Parathyroid adenoma (tissue), 2 donors: ENCODE measurements around the gene FGFBP2.

Source experiments
- H2AFZ ChIP-seq: fragments of 300-600 bp; sonication (generic); one replicate; pipeline ENCODE4 v1.7.0; 2017; ENCODE audit warnings: antibody characterized with exemption, mild to moderate bottlenecking
- H3K27ac ChIP-seq: fragments of 300-600 bp; sonication (generic); one replicate; pipeline ENCODE4 v1.7.0; 2017
- H3K27me3 ChIP-seq: fragments of 300-600 bp; sonication (generic); one replicate; pipeline ENCODE4 v1.7.0; 2017; ENCODE audit warnings: low read length; ENCODE audit not compliant: control insufficient read depth, insufficient read depth
- H3K36me3 ChIP-seq: fragments of 300-600 bp; sonication (generic); one replicate; pipeline ENCODE4 v1.7.0; 2017; ENCODE audit warnings: low read length; ENCODE audit not compliant: control insufficient read depth, insufficient read depth
- H3K4me1 ChIP-seq: fragments of 300-600 bp; sonication (generic); one replicate; pipeline ENCODE4 v1.7.0; 2017; ENCODE audit warnings: control low read depth
- H3K4me2 ChIP-seq: fragments of 300-600 bp; sonication (generic); one replicate; pipeline ENCODE4 v1.7.0; 2017; ENCODE audit warnings: low read length
- H3K4me3 ChIP-seq: fragments of 300-600 bp; sonication (generic); one replicate; pipeline ENCODE4 v1.7.0; 2017; ENCODE audit warnings: low read depth, low read length
- H3K79me2 ChIP-seq: fragments of 300-600 bp; sonication (generic); one replicate; pipeline ENCODE4 v1.7.0; 2017; ENCODE audit warnings: control low read depth
- H3K9ac ChIP-seq: fragments of 300-600 bp; sonication (generic); one replicate; pipeline ENCODE4 v1.7.0; 2017; ENCODE audit warnings: mild to moderate bottlenecking
- H3K9me3 ChIP-seq: fragments of 300-600 bp; sonication (generic); one replicate; pipeline ENCODE4 v1.7.0; 2017; ENCODE audit warnings: low read length; ENCODE audit not compliant: control insufficient read depth
- CTCF ChIP-seq: fragments of 300-600 bp; sonication (generic); IDR thresholded peaks from one replicate; pipeline ENCODE4 v1.7.0; 2017; ENCODE audit warnings: antibody characterized with exemption, mild to moderate bottlenecking
- donor health status: primary hyperparathyroidism.

FGFBP2 gene

DNA sequence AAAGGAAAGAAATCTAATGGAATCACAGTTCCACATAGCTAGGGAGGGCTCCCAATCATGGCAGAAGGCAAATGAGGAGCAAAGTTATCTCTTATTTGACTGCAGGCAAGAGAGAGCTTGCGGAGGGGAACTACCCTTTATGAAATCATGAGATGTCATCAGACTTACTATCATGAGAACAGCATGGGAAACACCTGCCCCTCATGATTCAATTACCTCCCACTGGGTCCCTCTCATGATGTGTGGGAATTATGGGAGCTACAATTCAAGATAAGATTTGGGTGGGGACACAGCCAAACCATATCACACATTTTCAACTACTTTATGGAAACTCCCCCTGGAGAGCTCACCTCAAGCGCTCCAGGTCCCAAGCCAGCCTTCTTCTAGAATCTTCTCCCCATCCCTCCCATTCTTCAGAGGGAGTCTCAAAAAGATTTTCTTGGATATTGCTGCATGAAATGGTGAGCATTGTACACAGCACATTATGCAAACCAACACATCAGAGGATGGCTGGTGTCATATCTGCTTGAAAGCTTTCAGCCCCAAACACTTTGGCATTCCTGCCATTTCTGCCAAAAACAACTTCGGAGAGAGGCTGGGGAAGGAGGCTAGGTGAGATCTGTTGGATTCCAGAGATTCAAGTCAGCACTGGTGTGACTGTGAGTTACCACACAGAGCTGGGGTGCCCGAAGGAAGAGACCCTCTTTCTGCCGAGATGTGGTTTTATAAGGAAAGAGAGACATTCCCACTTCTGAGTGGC, 31.3 kb downstream of the FGFBP2 start:
- Histone ChIP-seq H3K9me3 (no peaks in the 10 kb centered on the region), H3K4me2 (no peak overlapping the region), H3K4me1 (no peaks in the 10 kb centered on the region), H2AFZ (no peak overlapping the region), H3K79me2 (no peaks in the 10 kb centered on the region), H3K36me3 (no peaks in the 10 kb centered on the region), H3K27ac (no peak overlapping the region), H3K4me3 (no peak overlapping the region), H3K9ac (no peak overlapping the region), H3K27me3 (no peaks in the 10 kb centered on the region)
- no peak for TF ChIP-seq CTCF

DNA sequence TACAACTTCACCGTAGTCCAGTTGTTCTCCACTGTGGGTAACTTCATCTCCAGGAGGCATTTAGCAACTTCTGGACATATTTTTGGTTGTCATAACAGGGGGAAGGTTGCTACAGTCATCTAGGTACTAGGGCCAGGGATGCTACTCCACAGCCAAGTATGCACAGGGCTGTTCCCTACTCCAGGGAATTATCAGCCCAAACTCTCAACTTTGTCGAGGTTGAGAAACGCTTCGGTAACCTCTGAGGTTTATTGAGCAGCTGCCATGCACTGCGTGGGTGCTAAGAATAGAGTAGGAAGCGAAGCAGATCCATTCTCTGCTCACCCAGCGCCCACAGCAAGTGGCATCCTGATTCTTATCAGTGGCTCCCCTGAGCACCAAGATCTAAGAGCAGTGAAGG, 32.7 kb downstream of the FGFBP2 start:
- Histone ChIP-seq H3K36me3 (no peaks in the 10 kb centered on the region), H3K27me3 (no peaks in the 10 kb centered on the region), H3K79me2 (no peaks in the 10 kb centered on the region), H3K4me3 (no peak overlapping the region), H3K4me1 (no peaks in the 10 kb centered on the region), H3K9ac (no peak overlapping the region), H3K9me3 (no peaks in the 10 kb centered on the region), H2AFZ (no peak overlapping the region), H3K4me2 (no peak overlapping the region), H3K27ac (no peak overlapping the region)
- TF ChIP-seq CTCF: no peak

GRCh38 chr4:15929540-15929939, 33.4 kb downstream of the FGFBP2 start:
- no peaks in the 10 kb centered on the region for H3K9me3 ChIP-seq
- TF ChIP-seq CTCF: no peak
- no peaks in the 10 kb centered on the region for H3K27me3 ChIP-seq
- H3K4me3 ChIP-seq: no peak overlapping the region
- H3K4me1 ChIP-seq: no peaks in the 10 kb centered on the region
- no peaks in the 10 kb centered on the region for H3K36me3 ChIP-seq
- H3K4me2 ChIP-seq: no peak overlapping the region
- no peak overlapping the region for H3K27ac ChIP-seq
- H2AFZ ChIP-seq: no peak overlapping the region
- H3K79me2 ChIP-seq: no peaks in the 10 kb centered on the region
- H3K9ac ChIP-seq: no peak overlapping the region

DNA sequence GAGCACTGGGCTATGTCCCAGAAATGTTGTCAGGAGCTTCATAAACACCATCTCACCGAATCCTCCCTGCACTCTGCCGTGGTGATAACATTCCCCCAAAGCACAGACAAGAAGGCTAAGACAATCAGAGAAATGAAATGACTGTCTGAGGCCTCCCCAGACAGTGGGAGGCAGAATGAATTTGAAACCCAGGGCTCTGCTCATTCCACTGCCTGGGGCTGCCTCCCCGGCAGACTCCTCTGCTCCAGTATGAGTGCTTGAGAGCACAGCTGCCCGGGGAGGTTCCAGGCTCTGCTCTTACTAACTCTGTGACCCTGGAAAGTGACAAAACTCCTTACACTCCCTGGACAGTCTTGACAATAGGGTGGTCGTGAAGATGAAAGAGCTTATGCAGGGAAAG, 34.1 kb downstream of the FGFBP2 start:
- H3K27ac ChIP-seq: no peak overlapping the region
- H3K79me2 ChIP-seq: no peaks in the 10 kb centered on the region
- H3K4me2 ChIP-seq: no peak overlapping the region
- no peaks in the 10 kb centered on the region for H3K4me1 ChIP-seq
- H3K9me3 ChIP-seq: no peaks in the 10 kb centered on the region
- TF ChIP-seq CTCF: no peak
- H2AFZ ChIP-seq: no peak overlapping the region
- no peaks in the 10 kb centered on the region for H3K36me3 ChIP-seq
- no peak overlapping the region for H3K4me3 ChIP-seq
- no peak overlapping the region for H3K9ac ChIP-seq
- no peaks in the 10 kb centered on the region for H3K27me3 ChIP-seq

GRCh38 chr4:15926486-15926885, 36.5 kb downstream of the FGFBP2 start:
- Histone ChIP-seq H3K4me3 (no peak overlapping the region), H3K79me2 (no peaks in the 10 kb centered on the region), H3K4me2 (no peak overlapping the region), H3K9ac (no peak overlapping the region), H3K27ac (no peak overlapping the region), H2AFZ (no peak overlapping the region), H3K27me3 (no peaks in the 10 kb centered on the region), H3K36me3 (no peaks in the 10 kb centered on the region), H3K9me3 (no peaks in the 10 kb centered on the region), H3K4me1 (no peaks in the 10 kb centered on the region)
- no peak for TF ChIP-seq CTCF
